Activated B cell treated with CpG ODN at 0.5 μM for 24 hours (primary cell): ENCODE measurements around the gene NDFIP1. TPM values are rescaled to one million over a fixed set of nuclear protein-coding genes. Genes with fewer than 3 reads are reported as not detected.
"Not testable (repeated sequence)": the region's sequence is repeated elsewhere in the genome, so short reads cannot be mapped to it uniquely, and the experiment has no call there.

ENCODE experiments used
- ATAC-seq: fragments of 200-7000 bp; cut with Tn5 transposase; one replicate; pipeline ENCODE4 v1.10.0; 2021; ENCODE audit warnings: low read depth, mild to moderate bottlenecking, moderate library complexity
- CTCF ChIA-PET: fragments of 350-600 bp; sonication (Branson Sonifier 250); formaldehyde crosslinking; loops from one replicate; lab custom pipeline; 2021; ENCODE audit warnings: antibody characterized with exemption; lab: Charles Lee
- POLR2A ChIA-PET: fragments of 350-600 bp; sonication (Branson Sonifier 250); formaldehyde crosslinking; loops from one replicate; lab custom pipeline; 2021; ENCODE audit warnings: antibody characterized with exemption; lab: Charles Lee
- DNase-seq: peaks from one replicate; pipeline ENCODE4 v3.0.0; 2022
- H3K27ac Mint-ChIP-seq: one replicate; pipeline ENCODE4 v1.8.0; 2020; ENCODE audit warnings: mixed read lengths
- H3K27me3 Mint-ChIP-seq: one replicate; pipeline ENCODE4 v1.8.0; 2021; ENCODE audit warnings: mixed read lengths
- H3K36me3 Mint-ChIP-seq: one replicate; pipeline ENCODE4 v1.8.0; 2021; ENCODE audit warnings: low read depth, mixed read lengths
- H3K4me1 Mint-ChIP-seq: one replicate; pipeline ENCODE4 v1.8.0; 2021; ENCODE audit warnings: mixed read lengths
- H3K4me3 Mint-ChIP-seq: one replicate; pipeline ENCODE4 v1.8.0; 2020; ENCODE audit warnings: mild to moderate bottlenecking, mixed read lengths
- H3K9me3 Mint-ChIP-seq: one replicate; pipeline ENCODE4 v1.8.0; 2020; ENCODE audit warnings: mixed read lengths
- CTCF ChIP-seq: fragments of 200-600 bp; IDR thresholded peaks from one replicate; pipeline ENCODE4 v1.8.0; 2022; ENCODE audit warnings: antibody characterized with exemption, mild to moderate bottlenecking
- intact Hi-C: fragments of 100-400 bp; cut with micrococcal nuclease; formaldehyde crosslinking; loops from one replicate; pipeline ENCODE4 v1.15.1; 2024
- total RNA-seq: library from RNA; stranded (reverse); gene quantifications from 2 replicates; pipeline ENCODE4 v1.2.3, GENCODE V29; 2022

Gene NDFIP1
- total RNA-seq, 1 donor from 2014 or later, result 24.2 TPM

GRCh38 chr5:142086229-142086628 lies 22.4 kb upstream of the NDFIP1 start:
- ATAC-seq (no peak), DNase-seq (no peak)
- no peaks in the 10 kb centered on the region for H3K4me1 Mint-ChIP-seq
- peaks cover 34% of the 10 kb centered on the region for H3K27me3 Mint-ChIP-seq
- H3K4me3 Mint-ChIP-seq, result no peak overlapping the region
- H3K36me3 Mint-ChIP-seq, result no peaks in the 10 kb centered on the region
- CTCF ChIA-PET, result no interaction called here
- intact Hi-C loops, result no loop called here
- TF ChIP-seq CTCF, result no peak
- H3K9me3 Mint-ChIP-seq, result no peaks in the 10 kb centered on the region
- no peak overlapping the region for H3K27ac Mint-ChIP-seq
- POLR2A ChIA-PET, result no interaction called here

GRCh38 chr5:142086679-142087078 lies 21.9 kb upstream of the NDFIP1 start:
- Mint-ChIP-seq H3K4me1 (no peaks in the 10 kb centered on the region), H3K27ac (no peak overlapping the region), H3K4me3 (no peak overlapping the region), H3K27me3 (peaks cover 35% of the 10 kb centered on the region), H3K36me3 (no peaks in the 10 kb centered on the region), H3K9me3 (no peaks in the 10 kb centered on the region)
- intact Hi-C loops, result no loop called here
- POLR2A ChIA-PET, result no interaction called here
- DNase-seq (no peak), ATAC-seq (no peak)
- TF ChIP-seq CTCF, result no peak
- CTCF ChIA-PET, result no interaction called here

- H3K27me3 Mint-ChIP-seq, result peaks cover 34% of the 10 kb centered on the region
- no peaks in the 10 kb centered on the region for H3K9me3 Mint-ChIP-seq
- TF ChIP-seq CTCF, result no peak
- H3K4me1 Mint-ChIP-seq, result no peaks in the 10 kb centered on the region
- H3K36me3 Mint-ChIP-seq, result no peaks in the 10 kb centered on the region
- no peak for DNase-seq
- intact Hi-C loops, result no loop called here
- ATAC-seq, result no peak
- CTCF ChIA-PET, result interaction anchor here (1.0 kb wide), 1 partner anchor 11 kb away, joined by 3 read pairs; no protein-coding TSS in a partner anchor
- no peak overlapping the region for H3K27ac Mint-ChIP-seq
- POLR2A ChIA-PET, result no interaction called here
- H3K4me3 Mint-ChIP-seq, result no peak overlapping the region
Measured at GRCh38 chr5:142087920-142088679, 20.5 kb upstream of the NDFIP1 start.

GRCh38 chr5:142088855-142089479 lies 19.6 kb upstream of the NDFIP1 start:
- ATAC-seq, POLR2A ChIA-PET, intact Hi-C loops, H3K9me3 Mint-ChIP-seq, H3K4me3 Mint-ChIP-seq, DNase-seq, H3K4me1 Mint-ChIP-seq, H3K36me3 Mint-ChIP-seq, H3K27ac Mint-ChIP-seq: not testable (repeated sequence)
- CTCF ChIA-PET, result interaction anchor here (1.0 kb wide), 1 partner anchor 10 kb away, joined by 3 read pairs; no protein-coding TSS in a partner anchor
- peaks cover 34% of the 10 kb centered on the region for H3K27me3 Mint-ChIP-seq

- DNase-seq (no peak), ATAC-seq (no peak)
- intact Hi-C loops, result no loop called here
- Mint-ChIP-seq H3K27me3 (peaks cover 30% of the 10 kb centered on the region), H3K27ac (no peak overlapping the region), H3K36me3 (no peaks in the 10 kb centered on the region), H3K4me3 (no peak overlapping the region), H3K4me1 (peaks cover 11% of the 10 kb centered on the region), H3K9me3 (no peaks in the 10 kb centered on the region)
- POLR2A ChIA-PET, result no interaction called here
- CTCF ChIA-PET, result no interaction called here
- no peak for TF ChIP-seq CTCF
Measured at GRCh38 chr5:142091012-142091411, 17.6 kb upstream of the NDFIP1 start.
